A673 (cell line): ENCODE results near the gene NAA30. TPM values are rescaled to one million over a fixed set of nuclear protein-coding genes. Genes with fewer than 3 reads are reported as not detected.

Experiments
- BruUV-seq: library from RNA; stranded (reverse); fragments of 400-500 nt; replicated peaks from 2 replicates; lab custom pipeline; 2021; lab: Mats Ljungman, UMichigan
- CTCF ChIA-PET: fragments of 300-600 bp; sonication (Branson Sonifier 250); formaldehyde crosslinking; loops from one replicate; lab custom pipeline; 2022; ENCODE audit warnings: antibody characterized with exemption; lab: Charles Lee
- POLR2A ChIA-PET: fragments of 300-600 bp; sonication (Branson Sonifier 250); formaldehyde crosslinking; loops from one replicate; lab custom pipeline; 2022; ENCODE audit warnings: antibody characterized with exemption; ENCODE audit not compliant: low non-redundant PET; lab: Charles Lee
- DNase-seq: peaks from one replicate; pipeline ENCODE4 v3.0.0-alpha.2; 2015; ENCODE audit warnings: low spot score
- H3K27ac ChIP-seq: fragments of 200-600 bp; sonication (generic); 2 replicates; pipeline ENCODE4 v1.5.1; 2016; ENCODE audit warnings: mixed run types, low read depth, mild to moderate bottlenecking, mixed read lengths, antibody characterized with exemption, low read length; ENCODE audit not compliant: poor library complexity, severe bottlenecking
- H3K27me3 ChIP-seq: fragments of 200-600 bp; sonication (generic); replicated peaks from 2 replicates; pipeline ENCODE4 v1.6.1; 2017; ENCODE audit warnings: mixed run types, low read depth, mild to moderate bottlenecking, mixed read lengths, antibody characterized with exemption, low read length; ENCODE audit not compliant: insufficient read depth, poor library complexity
- H3K36me3 ChIP-seq: fragments of 200-600 bp; sonication (generic); 2 replicates; pipeline ENCODE4 v1.6.1; 2016; ENCODE audit warnings: mixed run types, mild to moderate bottlenecking, mixed read lengths, antibody characterized with exemption, low read length; ENCODE audit not compliant: insufficient read depth, poor library complexity, severe bottlenecking
- H3K4me1 ChIP-seq: fragments of 200-600 bp; sonication (generic); 2 replicates; pipeline ENCODE4 v1.6.1; 2017; ENCODE audit warnings: mixed run types, mild to moderate bottlenecking, mixed read lengths, antibody characterized with exemption, low read length; ENCODE audit not compliant: insufficient read depth, poor library complexity, severe bottlenecking
- H3K4me3 ChIP-seq: fragments of 200-600 bp; sonication (generic); 2 replicates; pipeline ENCODE4 v1.5.1; 2016; ENCODE audit warnings: low read depth, mixed run types, mild to moderate bottlenecking, mixed read lengths, low read length; ENCODE audit not compliant: poor library complexity, severe bottlenecking
- H3K9me3 ChIP-seq: fragments of 200-600 bp; sonication (generic); 2 replicates; pipeline ENCODE4 v1.6.1; 2016; ENCODE audit warnings: mixed run types, low read depth, mild to moderate bottlenecking, mixed read lengths, antibody characterized with exemption, low read length; ENCODE audit not compliant: poor library complexity, severe bottlenecking
- CTCF ChIP-seq: fragments of 300-800, 200-600 bp; sonication (generic); conservative IDR thresholded peaks from 2 replicates; pipeline ENCODE4 v1.5.1; 2017; ENCODE audit warnings: low read depth, mild to moderate bottlenecking, antibody characterized with exemption, low read length, moderate library complexity, mixed read lengths
- EZH2 ChIP-seq: fragments of 200-600 bp; sonication (generic); IDR thresholded peaks from 2 replicates; pipeline ENCODE4 v1.6.1; 2017; ENCODE audit warnings: borderline replicate concordance, low read depth, mild to moderate bottlenecking, mixed read lengths, antibody characterized with exemption, low read length; ENCODE audit not compliant: poor library complexity, severe bottlenecking
- intact Hi-C: fragments of 100-400 bp; cut with micrococcal nuclease; formaldehyde crosslinking; loops from one replicate; pipeline ENCODE4 v1.10.0; 2022; ENCODE audit not compliant: unreplicated experiment
- total RNA-seq: library from RNA; stranded (reverse); gene quantifications from 2 replicates; pipeline ENCODE4 v1.2.3, GENCODE V29; 2021

The NAA30 gene
- total RNA-seq, 1 experiment from 2014 or later, result 34.3 TPM

DNA sequence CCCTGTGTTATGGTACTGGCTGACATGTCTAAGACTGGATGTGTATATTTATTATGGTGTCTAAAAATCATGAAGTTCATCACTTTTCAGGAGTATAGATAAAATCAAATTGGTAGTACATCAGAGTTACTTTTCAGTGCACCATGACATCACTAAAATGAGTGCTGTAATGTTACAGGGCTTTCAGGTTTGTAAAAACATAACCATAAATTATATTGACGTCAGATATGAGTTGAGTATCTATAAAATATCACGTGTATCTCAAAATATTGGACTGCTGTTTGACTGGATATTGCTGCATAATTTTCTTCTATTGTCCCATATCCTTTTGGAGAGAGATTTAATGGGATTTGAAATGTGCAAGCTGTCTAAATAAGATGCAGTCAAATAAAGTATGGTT is 22.0 kb downstream of the NAA30 start:
- Histone ChIP-seq H3K9me3 (no peaks in the 10 kb centered on the region), H3K27me3 (no peaks in the 10 kb centered on the region), H3K4me1 (no peaks in the 10 kb centered on the region), H3K4me3 (no peak overlapping the region), H3K27ac (no peak overlapping the region), H3K36me3 (peaks cover 7% of the 10 kb centered on the region)
- no TSS peak for BruUV-seq
- intact Hi-C loops, result no loop called here
- POLR2A ChIA-PET, result no interaction called here
- CTCF ChIA-PET, result no interaction called here
- no peak for DNase-seq
- no peak for TF ChIP-seq CTCF
- no peak for TF ChIP-seq EZH2

- no peak for TF ChIP-seq CTCF
- TF ChIP-seq EZH2, result no peak
- Histone ChIP-seq H3K27ac (no peak overlapping the region), H3K36me3 (peaks cover 7% of the 10 kb centered on the region), H3K4me3 (no peak overlapping the region), H3K9me3 (no peaks in the 10 kb centered on the region), H3K4me1 (no peaks in the 10 kb centered on the region), H3K27me3 (no peaks in the 10 kb centered on the region)
- POLR2A ChIA-PET, result no interaction called here
- BruUV-seq, result no TSS peak
- CTCF ChIA-PET, result no interaction called here
- no peak for DNase-seq
- intact Hi-C loops, result no loop called here
Measured at GRCh38 chr14:57413849-57414248, 23.5 kb downstream of the NAA30 start.

DNA sequence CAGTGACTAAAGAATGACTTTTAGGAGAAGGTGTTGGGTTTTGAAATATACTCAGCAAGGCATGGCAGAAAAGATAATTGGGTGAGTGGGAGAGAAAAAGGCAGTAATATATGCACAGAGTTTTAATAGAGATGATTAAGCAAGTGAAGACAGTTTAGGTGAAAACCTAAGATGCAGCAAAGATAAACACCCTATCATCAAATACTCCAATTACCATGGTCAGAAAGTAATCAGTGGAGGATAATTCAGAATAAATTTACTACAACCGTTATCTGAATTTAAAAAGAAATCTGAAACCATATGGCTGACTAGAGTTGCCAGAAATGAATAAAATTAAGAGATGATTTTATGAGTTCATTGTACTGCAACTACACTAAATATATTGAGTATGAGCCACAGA is 26.8 kb downstream of the NAA30 start:
- TF ChIP-seq EZH2 (no peak), CTCF (no peak)
- no peaks in the 10 kb centered on the region for H3K9me3 ChIP-seq
- POLR2A ChIA-PET, result no interaction called here
- H3K4me1 ChIP-seq, result no peaks in the 10 kb centered on the region
- no peak for DNase-seq
- CTCF ChIA-PET, result no interaction called here
- no peaks in the 10 kb centered on the region for H3K27me3 ChIP-seq
- no peak overlapping the region for H3K4me3 ChIP-seq
- H3K27ac ChIP-seq, result no peak overlapping the region
- BruUV-seq, result no TSS peak
- H3K36me3 ChIP-seq, result no peaks in the 10 kb centered on the region
- intact Hi-C loops, result no loop called here
